Measurements from ENCODE around the gene CNNM2.

Gene CNNM2

GRCh38 chr10:103078309-103078615, 160.2 kb downstream of the CNNM2 start:
- TF ChIP-seq CTCF (IDR thresholded peaks at IDR 0.05; ENCODE audit: insufficient read depth, low read length) (no peak), GABPA (IDR thresholded peaks at IDR 0.05; ENCODE audit: low read depth) (no peak), SPI1 (IDR thresholded peaks at IDR 0.05; ENCODE audit: borderline replicate concordance, low read depth) (no peak), POLR2AphosphoS5 (IDR thresholded peaks at IDR 0.05; ENCODE audit: low read depth) (no peak), REST (IDR thresholded peaks at IDR 0.05; ENCODE audit: insufficient replicate concordance, low read depth) (no peak)
- H3K4me3 ChIP-seq (replicated peaks; ENCODE audit: insufficient read depth, low read length), result no peak overlapping the region
- H3K27ac ChIP-seq (replicated peaks), result no peak overlapping the region
- H3K27me3 ChIP-seq (ENCODE audit: insufficient read depth, poor library complexity, severe bottlenecking), result no peaks in the 10 kb centered on the region
- no peak for DNase-seq (ENCODE audit: low read depth in 1 of 2, low spot score in 1 of 2)

- no peak for DNase-seq (ENCODE audit: low read depth in 1 of 2, low spot score in 1 of 2)
- no peaks in the 10 kb centered on the region for H3K27me3 ChIP-seq (ENCODE audit: insufficient read depth, poor library complexity, severe bottlenecking)
- TF ChIP-seq SPI1 (IDR thresholded peaks at IDR 0.05; ENCODE audit: borderline replicate concordance, low read depth) (no peak), GABPA (IDR thresholded peaks at IDR 0.05; ENCODE audit: low read depth) (no peak), REST (IDR thresholded peaks at IDR 0.05; ENCODE audit: insufficient replicate concordance, low read depth) (no peak), CTCF (IDR thresholded peaks at IDR 0.05; ENCODE audit: insufficient read depth, low read length) (no peak), POLR2AphosphoS5 (IDR thresholded peaks at IDR 0.05; ENCODE audit: low read depth) (no peak)
- no peak overlapping the region for H3K4me3 ChIP-seq (replicated peaks; ENCODE audit: insufficient read depth, low read length)
- no peak overlapping the region for H3K27ac ChIP-seq (replicated peaks)
Observed at GRCh38 chr10:103078676-103079075, 160.6 kb downstream of the CNNM2 start.

- no peaks in the 10 kb centered on the region for H3K27me3 ChIP-seq (ENCODE audit: insufficient read depth, poor library complexity, severe bottlenecking)
- H3K4me3 ChIP-seq (replicated peaks; ENCODE audit: insufficient read depth, low read length), result no peak overlapping the region
- H3K27ac ChIP-seq (replicated peaks), result no peak overlapping the region
- no peak for DNase-seq (ENCODE audit: low read depth in 1 of 2, low spot score in 1 of 2)
- TF ChIP-seq SPI1 (IDR thresholded peaks at IDR 0.05; ENCODE audit: borderline replicate concordance, low read depth), result no peak
- TF ChIP-seq GABPA (IDR thresholded peaks at IDR 0.05; ENCODE audit: low read depth), result no peak
- no peak for TF ChIP-seq REST (IDR thresholded peaks at IDR 0.05; ENCODE audit: insufficient replicate concordance, low read depth)
- no peak for TF ChIP-seq POLR2AphosphoS5 (IDR thresholded peaks at IDR 0.05; ENCODE audit: low read depth)
- TF ChIP-seq CTCF (IDR thresholded peaks at IDR 0.05; ENCODE audit: insufficient read depth, low read length), result no peak
Observed at GRCh38 chr10:103079100-103079499, 161.0 kb downstream of the CNNM2 start.
